GM19324 (cell line): ENCODE results near the gene PDZK1IP1.
"Not testable (repeated sequence)": the region's sequence is repeated elsewhere in the genome, so short reads cannot be mapped to it uniquely, and the experiment has no call there.

Experiments used
- ATAC-seq: cut with Tn5 transposase; IDR thresholded peaks from one replicate; pipeline ENCODE4 v1.9.1; 2021; ENCODE audit warnings: mild to moderate bottlenecking, moderate library complexity; ENCODE audit not compliant: unreplicated experiment, low FRiP score

The PDZK1IP1 gene

DNA sequence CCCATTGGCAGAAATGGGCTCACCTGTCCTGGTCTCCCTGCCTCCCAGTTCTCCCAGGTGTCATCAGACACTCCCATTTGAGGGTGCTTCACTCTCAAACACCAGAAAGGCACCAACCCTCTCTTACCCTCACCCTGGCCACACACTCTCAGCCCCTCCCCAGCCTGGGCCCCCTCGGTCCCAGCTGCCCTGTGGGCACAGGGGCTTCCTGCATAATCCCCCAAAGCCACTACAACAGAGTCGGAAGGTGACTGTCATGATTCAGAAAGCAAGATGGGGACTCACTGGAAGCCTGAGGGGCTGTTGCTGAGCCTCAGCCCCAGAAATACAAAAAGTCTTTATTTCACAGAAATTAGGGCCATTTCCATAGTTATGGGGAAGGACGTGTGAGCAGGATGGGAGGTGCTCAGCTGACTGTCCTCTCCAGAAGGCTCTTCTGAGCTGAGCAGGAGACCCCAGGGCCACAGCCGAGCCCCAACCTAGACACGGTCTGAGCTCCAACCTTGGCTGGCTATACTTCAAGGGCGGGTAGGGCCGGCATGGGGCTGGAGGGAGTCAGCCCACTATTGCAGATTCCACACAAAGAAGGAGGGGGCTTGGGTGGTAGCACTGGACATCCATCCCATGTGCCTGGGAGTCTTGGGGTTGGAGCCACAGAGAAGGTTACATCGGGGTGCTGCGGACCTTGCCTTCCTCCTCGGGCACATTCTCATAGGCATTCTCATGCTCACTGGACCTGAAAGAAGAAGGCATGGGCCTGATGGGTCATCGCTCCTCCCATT, 6.3 kb downstream of the PDZK1IP1 start:
- ATAC-seq = no peak

DNA sequence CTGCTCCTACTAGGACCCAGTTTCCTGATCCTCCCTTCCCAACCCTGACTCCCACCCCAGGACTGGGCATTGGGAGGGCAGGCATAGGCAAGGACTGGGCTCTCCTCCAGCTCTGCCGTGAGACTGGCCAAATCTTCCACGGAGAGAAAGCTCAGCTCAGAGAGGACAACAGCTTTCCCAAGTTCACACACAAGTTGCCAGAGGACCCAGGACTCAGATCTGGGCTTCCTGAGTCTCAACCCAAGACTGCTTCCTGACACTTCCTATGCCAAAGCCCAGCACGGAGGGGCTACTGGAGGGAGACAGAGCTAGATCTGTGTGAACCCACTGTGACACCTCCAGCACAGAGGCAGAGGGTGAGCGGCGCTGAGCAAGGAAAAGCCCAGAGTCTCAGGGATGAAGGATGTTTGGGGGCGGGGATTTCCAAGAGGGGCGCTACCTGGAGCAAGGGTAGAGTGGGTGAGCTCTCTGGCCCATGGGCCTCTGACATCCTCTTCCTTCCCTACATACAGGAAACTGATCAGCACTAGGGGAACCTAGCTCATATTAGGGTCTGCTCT, 7.1 kb downstream of the PDZK1IP1 start:
- ATAC-seq = no peak

DNA sequence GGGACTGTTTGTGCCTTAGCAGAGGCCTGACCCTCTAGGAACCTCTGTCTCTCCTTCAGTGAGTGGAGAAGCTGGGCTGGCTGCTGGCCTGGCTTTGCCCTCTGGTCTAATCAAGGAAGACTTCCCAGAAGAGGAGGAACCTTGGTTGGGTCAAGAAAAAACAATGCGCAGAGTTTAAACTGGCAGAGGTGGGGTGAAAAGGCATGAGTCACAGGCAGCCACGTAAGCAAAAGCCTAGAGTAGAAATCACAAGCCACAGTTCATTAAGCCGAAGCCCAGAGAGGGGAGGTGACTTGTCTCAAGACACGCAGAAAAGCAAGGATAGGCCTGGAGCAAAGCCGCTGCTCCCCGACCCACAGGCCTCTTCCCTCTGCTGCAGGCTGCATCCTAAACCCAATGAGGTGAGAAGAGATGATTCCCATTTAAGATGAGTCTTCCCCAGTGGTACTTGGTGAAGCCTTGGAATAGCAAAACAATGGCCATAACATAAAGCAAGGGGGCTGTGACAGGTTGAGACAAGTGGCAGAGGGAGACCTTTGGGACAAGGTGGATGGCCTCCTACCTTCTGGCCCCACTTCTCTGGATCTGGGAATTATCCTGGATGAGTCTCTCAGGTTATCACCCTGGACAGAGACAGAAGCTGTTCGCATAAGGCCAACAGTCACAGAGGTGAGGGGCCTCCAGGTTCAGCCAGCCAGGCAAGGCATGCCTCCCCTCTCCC, 7.7 kb downstream of the PDZK1IP1 start:
- no peak for ATAC-seq

DNA sequence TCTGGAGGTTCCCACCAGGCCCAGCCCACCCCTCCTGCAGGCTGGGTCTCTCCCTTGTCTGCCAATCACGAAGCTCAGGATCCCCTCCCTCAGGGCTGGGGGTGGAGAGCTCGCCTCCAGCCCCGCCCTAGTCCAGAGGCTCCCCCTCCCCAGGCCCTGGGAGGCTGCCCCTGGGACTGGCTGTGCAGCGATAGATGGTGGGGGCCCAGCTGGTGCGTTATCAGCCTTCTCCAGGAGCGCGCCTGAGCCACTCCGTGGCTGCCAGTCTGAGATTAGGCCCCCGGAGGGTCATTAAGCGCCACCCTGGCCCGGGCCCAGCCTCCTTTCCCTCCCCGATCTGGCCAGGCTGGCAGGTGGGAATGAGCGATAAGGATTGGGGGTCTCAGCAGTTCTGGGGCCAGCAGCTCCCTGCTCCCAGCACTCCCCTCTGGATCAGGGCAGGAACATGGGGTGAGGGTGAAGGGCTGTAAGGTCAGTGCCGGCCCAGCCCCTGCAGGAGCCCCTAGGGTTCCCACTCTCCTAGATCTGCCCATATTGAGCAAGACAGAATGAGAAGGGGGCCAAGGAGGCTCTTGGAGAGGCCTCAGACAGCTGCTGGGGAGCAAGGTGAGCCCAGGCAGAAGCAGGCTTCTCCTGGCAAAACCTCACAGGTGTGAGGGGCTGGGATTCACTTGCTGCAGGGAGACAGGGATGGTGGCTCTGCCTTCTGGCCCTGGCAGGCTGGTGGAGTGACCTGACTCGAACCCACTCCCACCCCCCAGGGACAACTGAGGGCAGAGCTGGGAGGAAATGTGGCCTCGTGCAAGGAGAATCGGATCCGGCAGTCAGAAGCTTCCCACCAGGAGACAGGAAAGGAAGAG, 8.5 kb downstream of the PDZK1IP1 start:
- no peak for ATAC-seq

DNA sequence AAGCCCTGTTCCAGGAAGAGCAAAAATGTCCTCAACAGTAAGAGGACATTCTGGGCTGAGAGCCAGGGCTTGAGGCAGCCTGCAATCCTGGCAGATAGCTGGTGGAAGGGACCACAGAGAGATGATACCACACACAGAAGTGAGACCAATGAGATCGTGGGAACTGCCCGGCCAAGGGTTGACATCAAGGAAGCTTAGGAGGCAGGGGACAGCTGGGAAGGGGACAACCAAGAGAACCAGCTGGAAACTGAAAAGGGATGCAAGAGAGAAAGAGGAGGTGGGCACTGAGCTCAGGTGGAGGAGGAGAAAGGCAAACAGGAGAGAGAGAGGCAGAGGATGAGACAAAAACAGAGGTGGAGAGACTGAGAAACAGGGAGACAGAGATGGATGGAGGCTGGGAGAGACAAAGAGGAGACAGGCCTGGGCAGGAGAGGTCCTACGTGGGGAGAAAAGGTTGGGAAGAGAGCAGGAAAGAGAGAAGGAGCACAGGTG, 9.2 kb downstream of the PDZK1IP1 start:
- no peak for ATAC-seq

DNA sequence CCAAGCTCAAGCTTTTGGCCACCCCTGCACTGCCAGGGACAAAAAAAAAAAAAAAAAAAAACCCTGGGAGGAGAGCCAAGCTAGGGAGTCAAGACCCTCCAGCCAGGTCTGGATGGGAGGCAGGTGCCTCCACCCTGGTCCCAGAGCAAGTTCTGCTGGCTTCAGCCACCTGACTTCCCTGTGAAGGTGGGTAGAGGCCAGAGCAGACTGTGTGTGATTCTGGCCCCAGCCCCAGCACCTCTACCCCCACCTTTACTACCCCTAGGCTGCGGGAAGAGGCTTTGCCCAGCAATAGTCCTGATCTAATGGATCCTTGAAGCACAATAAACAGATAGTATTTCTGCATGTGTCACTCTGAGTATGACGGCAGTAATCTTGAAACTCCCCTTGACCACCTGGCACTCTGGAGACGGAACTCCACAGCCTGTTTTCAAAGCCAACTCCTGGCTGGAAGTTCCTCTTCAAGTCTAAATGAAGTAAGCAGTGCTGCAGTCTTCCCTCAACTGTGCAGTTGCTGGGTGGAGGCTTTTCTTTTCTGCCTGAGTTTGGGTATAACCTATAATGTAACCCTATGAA, 9.8 kb downstream of the PDZK1IP1 start:
- ATAC-seq = no peak

DNA sequence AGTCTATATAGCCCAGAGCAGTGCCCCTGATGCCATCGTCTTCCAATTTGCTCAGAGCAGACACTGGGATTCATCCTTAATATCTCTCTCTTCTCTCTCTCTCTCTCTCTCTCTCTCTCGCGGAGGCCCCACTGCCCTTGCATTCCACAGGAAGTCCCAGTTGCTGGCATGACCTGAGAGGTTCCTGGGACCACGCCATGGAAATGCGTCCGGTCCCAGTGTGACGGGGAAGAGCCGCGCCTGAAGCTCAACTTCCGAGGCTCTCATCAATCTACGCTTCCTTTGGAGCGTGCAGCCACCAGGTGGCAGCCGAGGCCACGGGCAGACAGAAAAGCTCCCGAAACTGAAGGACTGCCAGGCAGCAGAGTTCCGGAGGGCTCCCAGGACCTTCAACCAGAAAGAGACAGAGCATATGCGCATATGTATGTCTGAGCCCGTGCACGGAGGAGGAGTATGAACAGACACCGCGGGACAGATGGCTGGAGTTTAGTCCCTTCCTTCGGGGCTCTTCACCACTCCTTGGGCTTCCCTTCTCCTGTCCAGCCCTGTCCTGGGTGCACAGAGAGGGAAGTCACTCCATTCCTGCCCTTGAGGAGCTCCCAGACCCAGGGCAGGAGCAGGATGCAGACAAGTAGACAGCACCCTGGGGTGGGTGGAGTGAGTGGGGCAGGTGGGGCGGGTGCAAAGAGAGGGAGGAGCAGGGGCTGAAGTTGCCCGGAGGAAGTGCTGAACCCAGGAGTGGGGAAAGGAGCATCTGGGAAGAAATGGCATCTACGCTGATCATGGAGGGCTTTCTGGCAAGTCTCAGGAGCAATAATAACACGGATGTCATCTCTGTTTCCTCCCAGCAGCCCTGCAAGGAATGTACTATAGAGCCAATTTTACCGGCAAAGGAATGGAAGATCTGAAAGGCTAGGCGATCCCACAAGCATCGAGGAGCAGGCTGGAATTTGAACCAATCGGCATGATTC, 10.5 kb downstream of the PDZK1IP1 start:
- ATAC-seq = peak; percentile 69

DNA sequence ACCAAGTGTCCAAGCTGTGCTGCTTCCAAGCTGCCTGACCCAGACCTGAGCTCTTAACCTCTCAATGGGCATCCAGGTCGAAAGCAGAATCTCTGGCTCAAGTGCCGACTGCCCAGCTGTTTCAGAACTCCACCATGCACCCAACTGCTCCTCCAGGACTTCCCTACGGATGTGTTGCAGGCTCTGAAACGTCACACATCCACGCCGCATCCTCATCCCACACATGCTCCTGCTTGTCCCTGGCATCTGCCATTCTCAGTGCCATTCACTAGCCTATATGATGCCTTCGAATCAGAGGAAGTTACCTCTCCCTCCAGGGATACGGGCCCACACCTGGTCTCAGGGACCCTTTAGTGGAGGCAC, 11.2 kb downstream of the PDZK1IP1 start:
- no peak for ATAC-seq

DNA sequence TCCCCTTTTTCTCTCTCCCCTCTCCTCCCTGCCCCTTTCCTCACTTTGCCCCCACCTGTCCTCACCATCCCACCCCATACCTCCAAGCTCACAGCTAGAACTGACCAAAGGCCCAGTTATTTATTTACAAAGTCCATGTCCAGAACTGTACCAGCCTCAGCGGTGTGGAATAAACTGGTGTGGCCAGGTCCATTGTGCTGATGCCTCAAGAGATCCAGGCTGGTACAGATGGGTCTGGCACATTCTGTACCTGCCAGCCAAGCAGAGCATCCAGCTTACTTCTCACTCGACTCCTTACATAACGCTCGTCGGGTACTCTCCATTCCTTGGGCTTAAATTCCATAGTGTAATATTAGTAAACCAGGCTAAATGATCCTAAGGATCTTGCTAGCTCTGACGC, 11.8 kb downstream of the PDZK1IP1 start:
- ATAC-seq = no peak

DNA sequence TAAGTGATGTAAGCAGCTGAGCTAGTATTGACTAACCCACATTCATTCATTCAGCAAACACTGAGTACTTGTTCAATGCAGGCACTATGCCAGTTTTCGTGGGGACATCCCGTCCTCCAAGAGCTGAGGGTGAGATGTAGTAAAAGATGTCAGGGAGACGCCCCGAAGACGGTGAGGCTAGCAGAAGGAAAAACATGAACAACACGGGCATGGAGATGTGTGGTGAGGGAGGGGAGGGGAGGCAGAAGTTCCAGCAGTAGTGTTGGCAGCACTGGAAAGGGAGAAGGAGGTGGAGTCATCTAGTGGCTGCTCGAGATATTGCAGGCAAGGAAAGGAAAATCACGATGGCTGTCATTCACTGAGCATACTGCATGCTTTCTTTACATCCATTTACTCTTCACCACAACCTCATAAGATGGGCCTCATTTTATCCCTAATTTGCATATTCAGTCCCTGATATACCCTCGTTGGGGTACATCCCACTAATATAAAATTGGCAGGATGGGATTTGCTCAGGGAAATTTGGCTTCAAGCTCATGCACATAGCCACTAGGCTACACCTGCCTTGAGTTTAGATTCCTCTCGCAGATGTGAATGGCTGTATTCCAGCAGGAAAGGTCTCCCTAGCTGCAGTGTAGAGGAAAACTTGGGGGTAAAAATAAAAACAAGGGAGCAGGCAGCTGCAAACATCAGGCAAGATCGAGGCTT, 14.5 kb downstream of the PDZK1IP1 start:
- ATAC-seq = no peak

DNA sequence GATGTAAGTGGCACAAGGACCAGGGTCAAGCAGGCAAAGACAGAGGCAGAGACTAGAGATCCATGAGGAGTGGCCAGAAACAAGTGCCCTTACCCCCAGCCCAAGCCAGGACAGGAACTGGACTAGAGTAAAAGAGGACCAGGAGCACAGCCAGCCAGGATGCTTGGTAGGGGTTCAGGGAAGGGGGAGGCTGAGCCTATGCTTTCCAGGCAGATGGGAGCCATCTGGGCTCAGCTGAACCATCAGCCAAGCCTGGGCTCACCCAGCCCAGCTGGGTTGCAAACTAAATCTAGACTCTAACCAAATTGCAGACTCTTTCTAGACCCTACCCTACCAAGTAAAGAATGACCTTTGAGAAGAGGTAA, 15.2 kb downstream of the PDZK1IP1 start:
- ATAC-seq = no peak

DNA sequence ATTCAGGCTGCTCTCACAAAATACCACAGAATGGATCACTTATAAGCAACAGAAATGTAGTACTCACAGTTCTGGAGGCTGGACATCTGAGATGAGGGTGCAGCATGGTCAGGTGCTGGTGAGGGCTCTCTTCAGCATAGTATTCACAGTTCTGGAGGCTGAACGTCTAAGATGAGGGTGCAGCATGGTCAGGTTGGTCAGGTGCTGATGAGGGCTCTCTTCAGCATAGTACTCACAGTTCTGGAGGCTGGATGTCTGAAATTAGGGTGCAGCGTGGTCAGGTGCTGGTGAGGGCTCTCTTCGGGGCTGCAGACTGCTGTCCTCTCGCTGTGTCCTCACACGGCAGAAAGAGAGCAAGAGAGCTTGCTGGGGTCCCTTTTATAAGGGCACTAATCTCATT, 17.1 kb downstream of the PDZK1IP1 start:
- no peak for ATAC-seq

DNA sequence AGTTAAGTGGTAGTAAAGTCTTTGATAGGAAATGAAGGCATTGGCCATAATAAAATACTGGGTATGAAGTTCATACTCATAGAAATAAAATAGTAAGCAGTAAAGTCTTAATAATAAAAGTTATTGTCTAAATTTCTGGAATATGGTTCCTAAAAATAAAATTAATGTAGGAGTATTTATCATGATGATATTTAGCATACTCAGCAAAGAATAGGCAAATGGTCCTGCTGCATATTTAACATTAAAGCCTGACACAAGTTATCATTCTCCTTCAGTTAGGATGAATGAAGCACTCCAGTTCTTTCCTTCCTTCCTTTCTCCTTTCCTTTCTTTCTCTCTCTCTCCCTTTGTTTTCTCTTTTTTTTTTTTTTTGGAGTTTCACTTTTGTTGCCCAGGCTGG, 25.3 kb downstream of the PDZK1IP1 start:
- ATAC-seq = no peak

DNA sequence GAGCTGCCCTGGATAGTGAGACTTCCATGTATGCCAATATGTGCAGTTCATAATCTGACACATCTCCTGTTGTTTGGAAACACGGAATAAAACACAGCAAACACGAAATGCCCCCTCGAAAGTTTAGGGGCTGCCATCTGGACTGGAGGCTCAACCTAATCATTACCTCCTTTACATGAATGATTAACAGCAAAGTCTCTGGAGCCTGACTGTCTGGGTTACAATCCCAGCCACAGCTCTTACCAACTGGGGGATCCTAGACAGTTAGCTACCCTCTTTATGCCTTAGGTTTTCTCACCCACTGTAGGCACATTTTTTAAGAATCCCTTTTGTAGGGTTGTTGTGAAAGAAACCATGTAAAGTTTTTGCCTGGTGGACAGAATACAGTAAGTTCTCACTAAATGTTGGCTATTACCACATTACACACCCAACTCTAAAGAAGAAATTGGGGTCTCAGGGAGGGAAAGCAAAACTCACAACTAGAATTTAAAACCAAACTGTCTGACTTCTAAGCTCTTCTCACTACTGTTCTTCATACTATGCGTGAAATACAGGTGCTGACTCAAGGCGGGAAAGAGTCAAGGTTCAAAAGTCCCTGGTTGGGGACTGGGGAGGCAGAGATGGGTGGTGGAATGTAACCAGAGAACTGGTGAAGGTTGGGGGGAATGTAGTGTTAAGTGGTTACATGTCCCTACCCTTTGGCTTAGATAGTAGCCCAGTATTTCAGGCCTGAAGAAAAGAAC, 28.4 kb downstream of the PDZK1IP1 start:
- no peak for ATAC-seq

DNA sequence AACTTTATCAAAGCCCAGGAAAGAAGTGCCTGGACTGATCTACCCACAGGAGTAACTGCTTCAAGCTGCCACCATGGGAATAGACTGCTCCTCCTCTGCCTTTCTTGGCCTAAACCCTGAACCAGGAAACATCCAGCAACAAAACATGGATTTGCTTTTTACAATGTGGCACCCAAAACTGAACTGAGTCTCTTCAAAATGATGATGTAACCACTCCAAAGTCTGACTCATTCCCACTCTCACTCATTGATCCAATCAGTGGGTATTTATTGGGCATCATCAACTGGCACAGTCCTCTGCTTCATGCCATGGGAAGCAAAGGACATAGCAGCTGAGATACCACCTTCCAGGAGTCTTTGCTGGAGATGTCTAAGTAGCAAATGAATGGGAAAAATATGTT, 29.1 kb downstream of the PDZK1IP1 start:
- no peak for ATAC-seq

DNA sequence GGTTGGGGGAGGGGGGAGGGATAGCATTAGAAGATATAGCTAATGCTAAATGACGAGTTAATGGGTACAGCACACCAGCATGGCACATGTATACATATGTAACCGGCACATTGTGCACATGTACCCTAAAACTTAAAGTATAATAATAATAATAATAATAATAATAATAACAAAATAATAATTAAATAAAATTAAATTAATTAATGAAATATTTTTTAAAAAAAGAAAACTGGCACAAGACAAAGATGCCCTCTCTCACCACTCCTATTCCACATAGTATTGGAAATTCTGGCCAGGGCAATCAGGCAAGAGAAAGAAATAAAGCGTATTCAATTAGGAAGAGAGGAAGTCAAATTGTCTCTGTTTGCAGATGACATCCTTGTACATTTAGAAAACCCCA, 31.9 kb downstream of the PDZK1IP1 start:
- not testable (repeated sequence) for ATAC-seq

DNA sequence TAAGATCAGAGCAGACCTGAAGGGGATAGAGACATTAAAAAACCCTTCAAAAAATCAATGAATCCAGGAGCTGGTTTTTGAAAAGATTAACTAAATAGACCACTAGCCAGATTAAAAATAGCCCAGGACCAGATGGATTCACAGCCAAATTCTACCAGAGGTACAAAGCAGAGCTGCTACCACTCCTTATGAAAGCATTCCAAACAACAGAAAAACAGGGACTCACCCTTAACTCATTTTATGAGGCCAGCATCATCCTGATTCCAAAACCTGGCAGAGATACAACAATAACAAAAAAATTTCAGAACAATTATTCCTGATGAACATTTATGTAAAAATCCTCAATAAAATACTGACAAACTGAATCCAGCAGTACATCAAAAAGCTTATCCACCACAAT, 33.4 kb downstream of the PDZK1IP1 start:
- ATAC-seq = not testable (repeated sequence)

DNA sequence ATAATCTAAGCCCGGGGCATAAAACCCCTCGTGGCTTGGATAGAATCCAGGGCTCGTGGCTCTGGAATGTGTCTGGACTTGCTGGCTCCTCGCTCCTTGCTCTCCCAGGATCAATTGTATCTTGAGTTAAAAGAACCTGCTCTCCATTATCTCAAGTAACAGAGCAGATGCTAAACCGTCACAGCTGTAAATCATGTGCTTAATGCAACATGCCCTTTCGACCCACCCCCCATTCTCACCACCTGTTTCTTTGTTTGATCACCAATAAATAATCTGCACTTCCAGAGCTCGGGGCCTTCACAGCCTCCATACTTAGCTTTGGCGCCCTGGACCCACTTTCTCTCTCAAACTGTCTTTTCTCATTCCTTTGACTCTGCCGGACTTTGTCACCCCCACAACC, 40.7 kb downstream of the PDZK1IP1 start:
- not testable (repeated sequence) for ATAC-seq
